Thyroid gland (tissue), 4 donors: Measurements from ENCODE around the gene SCARF2.

Experiments used
- POLR2A ChIP-seq, 2 donors: fragments of 450-650 bp; IDR thresholded peaks; one replicate each; pipeline ENCODE4 v1.6.1; 2017; ENCODE audit warnings: antibody characterized with exemption in 2 of 2, mild to moderate bottlenecking in 2 of 2, moderate library complexity in 1 of 2
- TF ChIP-seq, protein P1 (sequence below), 6 experiments: fragments of 200-600 bp in 3 of 6; fragments of 450-650 bp in 3 of 6; sonication (generic) in 3 of 6; IDR thresholded peaks; one replicate each; pipeline ENCODE4 v1.5.1; 2016 to 2019; ENCODE audit warnings: antibody characterized with exemption in 6 of 6, mild to moderate bottlenecking in 2 of 6, inconsistent platforms in 1 of 6, moderate library complexity in 1 of 6

DNA sequence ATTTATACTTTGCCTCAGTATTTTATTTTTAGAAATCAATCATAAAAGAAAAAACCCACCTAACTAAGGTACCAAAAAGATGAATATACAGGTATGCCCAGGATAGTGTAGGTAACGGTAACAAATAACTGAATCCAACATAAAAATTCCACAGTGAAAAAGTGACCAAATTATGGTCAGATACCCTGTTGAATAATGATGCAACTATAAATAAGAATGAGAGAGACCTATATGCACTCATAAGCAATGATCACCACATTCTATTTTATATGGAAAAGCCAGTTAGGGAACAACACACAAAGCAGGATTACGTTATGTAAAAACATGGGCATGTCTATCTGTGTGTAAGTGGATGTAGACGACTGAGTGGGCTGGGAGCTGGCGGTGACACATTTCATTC is 50.7 kb downstream of the SCARF2 start:
- TF ChIP-seq, protein P1, sequence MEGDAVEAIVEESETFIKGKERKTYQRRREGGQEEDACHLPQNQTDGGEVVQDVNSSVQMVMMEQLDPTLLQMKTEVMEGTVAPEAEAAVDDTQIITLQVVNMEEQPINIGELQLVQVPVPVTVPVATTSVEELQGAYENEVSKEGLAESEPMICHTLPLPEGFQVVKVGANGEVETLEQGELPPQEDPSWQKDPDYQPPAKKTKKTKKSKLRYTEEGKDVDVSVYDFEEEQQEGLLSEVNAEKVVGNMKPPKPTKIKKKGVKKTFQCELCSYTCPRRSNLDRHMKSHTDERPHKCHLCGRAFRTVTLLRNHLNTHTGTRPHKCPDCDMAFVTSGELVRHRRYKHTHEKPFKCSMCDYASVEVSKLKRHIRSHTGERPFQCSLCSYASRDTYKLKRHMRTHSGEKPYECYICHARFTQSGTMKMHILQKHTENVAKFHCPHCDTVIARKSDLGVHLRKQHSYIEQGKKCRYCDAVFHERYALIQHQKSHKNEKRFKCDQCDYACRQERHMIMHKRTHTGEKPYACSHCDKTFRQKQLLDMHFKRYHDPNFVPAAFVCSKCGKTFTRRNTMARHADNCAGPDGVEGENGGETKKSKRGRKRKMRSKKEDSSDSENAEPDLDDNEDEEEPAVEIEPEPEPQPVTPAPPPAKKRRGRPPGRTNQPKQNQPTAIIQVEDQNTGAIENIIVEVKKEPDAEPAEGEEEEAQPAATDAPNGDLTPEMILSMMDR (IDR thresholded peaks at IDR 0.05), result no peak
- no peak for TF ChIP-seq POLR2A (IDR thresholded peaks at IDR 0.05)
